ENCODE measurements around the gene BICDL1.

The BICDL1 gene

DNA sequence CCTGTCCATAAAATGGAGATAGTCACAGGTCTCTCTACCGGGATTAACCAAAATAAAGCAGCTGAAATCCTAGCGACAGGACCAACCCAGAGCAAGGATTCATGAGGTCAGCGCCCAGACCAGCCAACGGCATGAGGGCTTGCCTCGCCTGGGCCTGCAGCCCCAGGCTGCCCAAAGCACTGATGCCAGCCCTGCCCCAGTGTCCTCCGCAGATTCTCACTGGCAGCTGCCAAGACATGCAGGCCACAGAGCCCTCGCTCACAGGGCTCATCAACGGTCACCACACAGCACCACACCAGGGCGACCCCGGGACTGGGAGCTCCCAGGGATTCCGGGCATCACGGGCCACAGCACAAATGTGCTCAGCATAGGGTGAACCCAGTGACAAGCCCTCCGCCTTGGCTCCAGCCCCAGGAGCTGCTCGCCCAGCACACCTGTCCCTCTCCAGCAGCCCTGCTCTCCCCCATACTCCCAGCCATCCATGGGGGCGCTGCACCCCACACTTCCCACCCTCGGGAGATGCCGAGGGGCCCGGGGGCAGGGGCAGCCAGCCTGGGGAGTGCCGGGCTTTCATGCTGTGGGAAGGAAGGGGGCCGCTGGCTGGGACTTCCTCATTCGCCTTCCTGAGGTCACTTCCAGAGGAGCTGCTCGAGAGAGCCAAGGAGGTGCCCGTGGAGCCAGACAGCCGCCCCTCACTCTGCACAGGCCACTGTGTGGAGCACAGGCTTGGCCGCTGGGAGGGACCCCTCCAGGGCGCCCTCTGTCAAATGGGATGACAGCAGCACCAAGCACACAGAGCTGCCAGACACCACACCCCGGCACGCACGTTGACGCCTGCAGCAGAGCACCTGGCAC is 113.4 kb downstream of the BICDL1 start:
- Mint-ChIP-seq H3K27me3 (ENCODE audit: low read depth, poor library complexity) (no peaks in the 10 kb centered on the region), H3K4me3 (no peak overlapping the region), H3K4me1 (peaks cover 33% of the 10 kb centered on the region), H3K9me3 (no peaks in the 10 kb centered on the region), H3K27ac (peak overlapping the region; percentile 42), H3K36me3 (ENCODE audit: low read depth) (peaks cover 45% of the 10 kb centered on the region)
- DNase-seq = no peak
- TF ChIP-seq, protein P1, sequence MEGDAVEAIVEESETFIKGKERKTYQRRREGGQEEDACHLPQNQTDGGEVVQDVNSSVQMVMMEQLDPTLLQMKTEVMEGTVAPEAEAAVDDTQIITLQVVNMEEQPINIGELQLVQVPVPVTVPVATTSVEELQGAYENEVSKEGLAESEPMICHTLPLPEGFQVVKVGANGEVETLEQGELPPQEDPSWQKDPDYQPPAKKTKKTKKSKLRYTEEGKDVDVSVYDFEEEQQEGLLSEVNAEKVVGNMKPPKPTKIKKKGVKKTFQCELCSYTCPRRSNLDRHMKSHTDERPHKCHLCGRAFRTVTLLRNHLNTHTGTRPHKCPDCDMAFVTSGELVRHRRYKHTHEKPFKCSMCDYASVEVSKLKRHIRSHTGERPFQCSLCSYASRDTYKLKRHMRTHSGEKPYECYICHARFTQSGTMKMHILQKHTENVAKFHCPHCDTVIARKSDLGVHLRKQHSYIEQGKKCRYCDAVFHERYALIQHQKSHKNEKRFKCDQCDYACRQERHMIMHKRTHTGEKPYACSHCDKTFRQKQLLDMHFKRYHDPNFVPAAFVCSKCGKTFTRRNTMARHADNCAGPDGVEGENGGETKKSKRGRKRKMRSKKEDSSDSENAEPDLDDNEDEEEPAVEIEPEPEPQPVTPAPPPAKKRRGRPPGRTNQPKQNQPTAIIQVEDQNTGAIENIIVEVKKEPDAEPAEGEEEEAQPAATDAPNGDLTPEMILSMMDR (IDR thresholded peaks at IDR 0.05) = no peak

DNA sequence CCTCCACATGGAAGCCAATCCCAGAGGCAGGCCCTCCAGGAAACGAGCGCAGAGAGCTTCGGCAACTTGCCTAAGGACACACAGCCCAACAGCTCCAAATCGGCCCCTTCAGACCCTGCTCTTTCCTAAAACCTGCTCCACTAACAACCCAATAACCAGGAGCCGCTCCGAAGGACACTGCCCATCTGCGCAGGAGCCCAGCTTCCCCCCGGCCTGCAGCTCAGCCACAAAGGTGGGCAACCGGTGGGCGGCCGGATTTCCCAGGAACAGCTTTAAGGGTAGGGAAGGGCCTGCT is 114.0 kb downstream of the BICDL1 start:
- Mint-ChIP-seq H3K27me3 (ENCODE audit: low read depth, poor library complexity) (no peaks in the 10 kb centered on the region), H3K27ac (peak overlapping the region; percentile 54), H3K4me1 (peaks cover 35% of the 10 kb centered on the region), H3K4me3 (no peak overlapping the region), H3K36me3 (ENCODE audit: low read depth) (peaks cover 45% of the 10 kb centered on the region), H3K9me3 (no peaks in the 10 kb centered on the region)
- DNase-seq = no peak
- TF ChIP-seq, protein P1 (IDR thresholded peaks at IDR 0.05) = no peak

DNA sequence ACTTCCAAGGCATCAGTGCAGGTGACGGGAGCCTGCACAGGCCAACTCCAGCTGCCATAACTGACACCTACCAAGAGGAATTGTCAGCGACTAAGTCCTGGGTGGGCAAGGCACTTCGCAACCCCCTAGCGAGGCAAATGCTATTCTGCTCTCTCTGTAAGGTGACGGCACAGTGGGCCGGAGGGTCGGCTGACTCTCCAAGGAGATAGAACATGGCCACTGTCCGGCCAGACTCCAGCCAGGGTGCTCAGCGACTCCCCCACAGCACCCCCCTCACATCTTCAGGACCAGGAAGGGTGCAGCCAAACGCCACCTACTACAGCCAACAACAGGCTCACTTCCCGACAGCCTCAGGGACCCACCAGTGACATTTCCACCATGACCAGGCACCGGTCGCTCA is 114.3 kb downstream of the BICDL1 start:
- Mint-ChIP-seq H3K36me3 (ENCODE audit: low read depth) (peaks cover 42% of the 10 kb centered on the region), H3K4me1 (peaks cover 39% of the 10 kb centered on the region)

DNA sequence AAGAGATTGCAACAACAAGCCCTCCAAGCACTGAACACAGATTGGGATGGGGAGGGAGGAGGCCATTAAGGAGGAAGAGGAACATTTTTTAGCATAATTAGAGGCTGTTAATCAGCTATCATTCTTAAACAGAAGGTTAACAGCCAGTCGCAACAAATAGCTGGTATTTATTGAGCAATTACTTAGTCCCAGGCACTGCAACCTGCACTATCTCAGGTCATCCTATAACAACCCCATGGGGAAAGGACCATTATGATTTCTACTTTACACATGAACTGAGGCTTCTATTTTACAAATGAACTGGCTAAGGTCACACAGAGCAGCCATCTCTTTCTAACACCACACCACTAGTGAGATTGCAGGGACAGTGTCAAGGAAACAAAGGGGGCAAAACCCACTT is 117.1 kb downstream of the BICDL1 start:
- Mint-ChIP-seq H3K4me1 (peaks cover 57% of the 10 kb centered on the region), H3K9me3 (no peaks in the 10 kb centered on the region)

More for the DNA sequence above, 114.3 kb downstream of the BICDL1 start:
- H3K4me3 Mint-ChIP-seq = no peak overlapping the region
- no peak overlapping the region for H3K27ac Mint-ChIP-seq
- no peak for DNase-seq
- no peaks in the 10 kb centered on the region for H3K27me3 Mint-ChIP-seq (ENCODE audit: low read depth, poor library complexity)
- TF ChIP-seq, protein P1 (IDR thresholded peaks at IDR 0.05) = no peak
- no peaks in the 10 kb centered on the region for H3K9me3 Mint-ChIP-seq

DNA sequence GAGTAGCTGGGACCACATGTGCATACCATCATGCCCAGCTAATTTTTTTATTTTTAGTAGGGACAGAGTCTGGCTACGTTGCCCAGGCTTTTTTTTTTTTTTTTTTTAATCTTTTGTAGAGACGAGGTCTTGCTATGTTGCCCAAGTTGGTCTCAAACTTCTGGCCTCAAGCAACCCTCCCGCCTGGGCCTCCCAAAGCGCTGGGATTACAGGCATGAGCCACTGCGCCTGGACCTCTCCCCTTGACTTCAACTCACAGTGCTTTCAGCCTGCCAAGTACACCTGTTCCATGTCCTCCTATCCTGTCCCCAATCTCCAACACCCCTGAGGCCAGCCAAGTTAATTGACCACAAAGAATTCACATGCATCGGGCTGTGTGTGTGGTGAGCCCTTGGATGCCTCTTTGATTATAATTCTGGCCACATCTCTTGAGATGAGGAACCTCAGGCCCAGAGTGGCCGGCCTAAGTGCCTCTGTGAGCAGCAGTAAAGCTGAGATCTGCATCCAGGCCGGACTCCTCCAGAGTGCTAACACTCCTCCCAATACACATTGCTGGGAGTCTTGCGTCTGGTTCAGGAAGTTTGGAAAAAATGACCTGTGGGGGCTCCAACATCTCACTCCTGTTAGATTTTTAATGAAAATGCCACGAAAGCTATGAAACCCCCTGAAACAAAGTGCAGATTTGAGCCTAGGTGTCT is 120.7 kb downstream of the BICDL1 start:
- peak overlapping the region; percentile 29 for H3K27ac Mint-ChIP-seq
- no peaks in the 10 kb centered on the region for H3K9me3 Mint-ChIP-seq
- no peak for DNase-seq
- peaks cover 52% of the 10 kb centered on the region for H3K4me1 Mint-ChIP-seq
- H3K27me3 Mint-ChIP-seq (ENCODE audit: low read depth, poor library complexity) = peaks cover 3% of the 10 kb centered on the region
- H3K4me3 Mint-ChIP-seq = no peak overlapping the region
- TF ChIP-seq, protein P1 (IDR thresholded peaks at IDR 0.05) = no peak
- H3K36me3 Mint-ChIP-seq (ENCODE audit: low read depth) = peaks cover 53% of the 10 kb centered on the region

More for the DNA sequence above, 117.1 kb downstream of the BICDL1 start:
- Mint-ChIP-seq H3K4me3 (no peak overlapping the region), H3K27me3 (ENCODE audit: low read depth, poor library complexity) (no peaks in the 10 kb centered on the region), H3K27ac (no peak overlapping the region), H3K36me3 (ENCODE audit: low read depth) (peaks cover 40% of the 10 kb centered on the region)
- no peak for DNase-seq
- TF ChIP-seq, protein P1 (IDR thresholded peaks at IDR 0.05) = no peak

All from nephron progenitor cell (in vitro differentiated cells).